Mononuclear cell (primary cell): ENCODE data around the gene ZNF768. TPM values are rescaled to one million over a fixed set of nuclear protein-coding genes. Genes with fewer than 3 reads are reported as not detected.
A peak's percentile ranks its signal among the peaks of the same experiment; 100 is the strongest.

Source experiments
- H3K27me3 ChIP-seq: 2 replicates; pipeline ENCODE4 v1.6.0; 2011; ENCODE audit warnings: low read length, control low read depth; ENCODE audit not compliant: insufficient read depth
- H3K4me1 ChIP-seq: 2 replicates; pipeline ENCODE4 v1.5.1; 2011; ENCODE audit warnings: mild to moderate bottlenecking, low read length, control low read depth; ENCODE audit not compliant: insufficient read depth
- H3K4me3 ChIP-seq: 2 replicates; pipeline ENCODE4 v1.5.1; 2011; ENCODE audit warnings: mild to moderate bottlenecking, low read length, moderate library complexity
- H3K9me3 ChIP-seq: 2 replicates; pipeline ENCODE4 v1.5.1; 2011; ENCODE audit warnings: low read depth, mild to moderate bottlenecking, control low read depth, low read length
- total RNA-seq: library from RNA; depleted of rRNA; stranded (reverse); fragments of >200 nt; gene quantifications from one replicate; pipeline ENCODE4 v1.2.3, GENCODE V29; 2012

ZNF768 gene
- 5.7 TPM for total RNA-seq

GRCh38 chr16:30526137-30526822, at the start of gene ZNF768:
Gene ZNF768, minus strand, starts transcription at chr16:30526566. Its CDS starts 153 bp downstream, at chr16:30526413.
- peaks cover 27% of the 10 kb centered on the region for H3K4me1 ChIP-seq
- peak within 1 kb of the TSS; percentile 74 for H3K4me3 ChIP-seq
- H3K27me3 ChIP-seq = no peaks in the 10 kb centered on the region
- H3K9me3 ChIP-seq = no peaks in the 10 kb centered on the region

GRCh38 chr16:30574678-30575077, 48.3 kb upstream of the ZNF768 start:
- Histone ChIP-seq H3K4me1 (peaks cover 19% of the 10 kb centered on the region), H3K4me3 (no peak overlapping the region), H3K27me3 (no peaks in the 10 kb centered on the region), H3K9me3 (no peaks in the 10 kb centered on the region)

GRCh38 chr16:30571445-30572322, 45.3 kb upstream of the ZNF768 start, which contains the start of gene ZNF688:
Gene ZNF688, minus strand, starts transcription at chr16:30571714. Its CDS starts 85 bp downstream, at chr16:30571629.
- peaks cover 44% of the 10 kb centered on the region for H3K4me1 ChIP-seq
- H3K9me3 ChIP-seq = no peaks in the 10 kb centered on the region
- no peaks in the 10 kb centered on the region for H3K27me3 ChIP-seq
- peak within 1 kb of the TSS; percentile 97 for H3K4me3 ChIP-seq

GRCh38 chr16:30570636-30571444, 44.5 kb upstream of the ZNF768 start:
- Histone ChIP-seq H3K27me3 (no peaks in the 10 kb centered on the region), H3K9me3 (no peaks in the 10 kb centered on the region), H3K4me3 (peak overlapping the region; percentile 97), H3K4me1 (peaks cover 44% of the 10 kb centered on the region)

GRCh38 chr16:30569746-30570635, 43.6 kb upstream of the ZNF768 start:
- Histone ChIP-seq H3K9me3 (no peaks in the 10 kb centered on the region), H3K27me3 (no peaks in the 10 kb centered on the region), H3K4me3 (no peak overlapping the region), H3K4me1 (peaks cover 44% of the 10 kb centered on the region)

- Histone ChIP-seq H3K9me3 (no peaks in the 10 kb centered on the region), H3K27me3 (no peaks in the 10 kb centered on the region), H3K4me3 (no peak overlapping the region), H3K4me1 (peaks cover 44% of the 10 kb centered on the region)
Observed at GRCh38 chr16:30569281-30569680, 42.9 kb upstream of the ZNF768 start.

- H3K4me3 ChIP-seq = no peak overlapping the region
- H3K4me1 ChIP-seq = peaks cover 44% of the 10 kb centered on the region
- H3K27me3 ChIP-seq = no peaks in the 10 kb centered on the region
- no peaks in the 10 kb centered on the region for H3K9me3 ChIP-seq
Observed at GRCh38 chr16:30567991-30568638, 41.7 kb upstream of the ZNF768 start.

GRCh38 chr16:30567160-30567990, 41.0 kb upstream of the ZNF768 start:
- Histone ChIP-seq H3K4me3 (no peak overlapping the region), H3K4me1 (peaks cover 40% of the 10 kb centered on the region), H3K27me3 (no peaks in the 10 kb centered on the region), H3K9me3 (no peaks in the 10 kb centered on the region)

GRCh38 chr16:30566531-30566930, 40.2 kb upstream of the ZNF768 start:
- H3K4me1 ChIP-seq = peaks cover 43% of the 10 kb centered on the region
- no peaks in the 10 kb centered on the region for H3K27me3 ChIP-seq
- H3K4me3 ChIP-seq = no peak overlapping the region
- no peaks in the 10 kb centered on the region for H3K9me3 ChIP-seq

- peaks cover 47% of the 10 kb centered on the region for H3K4me1 ChIP-seq
- no peak overlapping the region for H3K4me3 ChIP-seq
- H3K27me3 ChIP-seq = no peaks in the 10 kb centered on the region
- H3K9me3 ChIP-seq = no peaks in the 10 kb centered on the region
Observed at GRCh38 chr16:30565984-30566383, 39.6 kb upstream of the ZNF768 start.

GRCh38 chr16:30565526-30565925, 39.2 kb upstream of the ZNF768 start:
- H3K4me3 ChIP-seq = no peak overlapping the region
- H3K9me3 ChIP-seq = no peaks in the 10 kb centered on the region
- no peaks in the 10 kb centered on the region for H3K27me3 ChIP-seq
- H3K4me1 ChIP-seq = peaks cover 47% of the 10 kb centered on the region

- Histone ChIP-seq H3K4me1 (peaks cover 45% of the 10 kb centered on the region), H3K9me3 (no peaks in the 10 kb centered on the region), H3K27me3 (no peaks in the 10 kb centered on the region), H3K4me3 (peak overlapping the region; percentile 47)
Observed at GRCh38 chr16:30562021-30562420, 35.7 kb upstream of the ZNF768 start.
